Kidney (tissue), 14 donors: ENCODE measurements around the gene DPCD. TPM values are rescaled to one million over a fixed set of nuclear protein-coding genes. Genes with fewer than 3 reads are reported as not detected.

Experiments
- DNase-seq, 5 donors: peaks; one replicate each; pipeline ENCODE4 v3.0.0-alpha.2; 2013 to 2020
- FAIRE-seq: peaks from 2 replicates; lab custom pipeline; 2012; peaks lifted over from hg19 to GRCh38; lab: Jason Lieb, UNC
- H3K27ac ChIP-seq, 2 donors: one replicate each; pipeline ENCODE4 v1.7.0; 2013; ENCODE audit warnings: low read depth in 2 of 2, low read length in 2 of 2, inconsistent platforms in 1 of 2
- H3K27me3 ChIP-seq: one replicate; pipeline ENCODE4 v1.7.1; 2013; ENCODE audit warnings: low read length, inconsistent platforms; ENCODE audit not compliant: control insufficient read depth, insufficient read depth
- H3K36me3 ChIP-seq, 3 donors: one replicate each; pipeline versions ENCODE4 v1.7.0 to v1.7.1; 2013; ENCODE audit warnings: low read length in 3 of 3, control low read depth in 1 of 3, inconsistent platforms in 1 of 3; ENCODE audit not compliant: insufficient read depth in 3 of 3, control insufficient read depth in 2 of 3
- H3K4me1 ChIP-seq, 3 donors: one replicate each; pipeline versions ENCODE4 v1.7.0 to v1.7.1; 2013; ENCODE audit warnings: low read length in 3 of 3, inconsistent platforms in 1 of 3, low read depth in 1 of 3; ENCODE audit not compliant: control insufficient read depth in 2 of 3, insufficient read depth in 2 of 3
- H3K4me3 ChIP-seq, 3 donors: one replicate each; pipeline versions ENCODE4 v1.7.0 to v1.8.1; 2013; ENCODE audit warnings: low read length in 3 of 3, control low read depth in 1 of 3, inconsistent platforms in 1 of 3
- H3K9ac ChIP-seq, 3 donors: one replicate each; pipeline versions ENCODE4 v1.7.0 to v1.7.1; 2013; ENCODE audit warnings: low read length in 3 of 3, control low read depth in 1 of 3, inconsistent platforms in 1 of 3
- H3K9me3 ChIP-seq, 3 donors: one replicate each; pipeline versions ENCODE4 v1.7.0 to v1.7.1; 2013; ENCODE audit warnings: low read length in 3 of 3, control low read depth in 1 of 3, inconsistent platforms in 1 of 3; ENCODE audit not compliant: control insufficient read depth in 2 of 3, insufficient read depth in 1 of 3
- intact Hi-C: fragments of 100-400 bp; cut with DNase I; formaldehyde crosslinking; loops from one replicate; pipeline ENCODE4 v1.11.1; 2022
- polyA plus RNA-seq: library from polyadenylated mRNA; stranded (reverse); fragments of 350-450 nt; fragmentation: Illumina TruSeq; extraction: RNeasy Lipid Tissue Mini Kit (QIAGEN cat#74804); gene quantifications from one replicate; pipeline ENCODE4 v1.2.3, GENCODE V29; 2014; ENCODE audit warnings: low read depth, low replicate concordance; ENCODE audit not compliant: insufficient read depth
- total RNA-seq: library from RNA; stranded (reverse); fragmentation: NEBNext Ultra II Directional; extraction: Animal tissue kit (Norgen Biotek cat#: 25700); gene quantifications from one replicate; pipeline ENCODE4 v1.2.1, GENCODE V29; 2021
- TF ChIP-seq, protein P1 (sequence below): IDR thresholded peaks from 3 replicates; pipeline ENCODE4 v1.5.1; 2012; ENCODE audit warnings: mild to moderate bottlenecking, moderate library complexity, borderline replicate concordance; ENCODE audit not compliant: insufficient read depth; ENCODE audit errors: extremely low read depth
- donor health status: control.
- donor health status: control.
- donor health status: control.
- donor health status: control.
- donor health status: control.
- donor health status: DM: yes; HTN: yes; CAD: no.
- donor health status: Normal renal cell carcinoma (clear cell type).

Gene DPCD
- total and polyA plus RNA-seq, 2 donors from 2014 or later = 26.4 to 63.1 TPM

DNA sequence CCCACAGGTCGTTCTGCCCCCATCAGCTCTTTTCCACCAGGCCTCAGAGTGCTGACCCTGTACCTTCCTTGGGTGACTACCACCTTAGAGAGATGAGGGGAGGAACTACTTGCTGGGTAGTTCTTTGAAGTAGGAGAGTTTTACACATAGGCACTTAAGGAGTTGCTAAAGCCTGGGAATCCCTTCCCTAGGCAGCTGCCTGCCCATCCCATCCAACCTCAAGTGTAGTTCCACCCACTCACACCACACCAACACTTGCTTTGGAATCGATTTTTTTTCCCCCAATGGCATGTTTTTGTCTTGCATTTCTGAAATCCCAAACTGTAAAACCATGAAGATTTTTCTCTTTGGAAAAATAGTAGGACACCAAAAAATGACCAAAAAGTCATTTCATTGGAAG is 59.1 kb downstream of the DPCD start:
- H3K27ac ChIP-seq = no peak overlapping the region
- H3K27me3 ChIP-seq = no peaks in the 10 kb centered on the region
- H3K9me3 ChIP-seq = no peaks in the 10 kb centered on the region
- H3K4me1 ChIP-seq = no peaks in the 10 kb centered on the region
- no peak overlapping the region for H3K4me3 ChIP-seq
- intact Hi-C loops = no loop called here
- TF ChIP-seq, protein P1, sequence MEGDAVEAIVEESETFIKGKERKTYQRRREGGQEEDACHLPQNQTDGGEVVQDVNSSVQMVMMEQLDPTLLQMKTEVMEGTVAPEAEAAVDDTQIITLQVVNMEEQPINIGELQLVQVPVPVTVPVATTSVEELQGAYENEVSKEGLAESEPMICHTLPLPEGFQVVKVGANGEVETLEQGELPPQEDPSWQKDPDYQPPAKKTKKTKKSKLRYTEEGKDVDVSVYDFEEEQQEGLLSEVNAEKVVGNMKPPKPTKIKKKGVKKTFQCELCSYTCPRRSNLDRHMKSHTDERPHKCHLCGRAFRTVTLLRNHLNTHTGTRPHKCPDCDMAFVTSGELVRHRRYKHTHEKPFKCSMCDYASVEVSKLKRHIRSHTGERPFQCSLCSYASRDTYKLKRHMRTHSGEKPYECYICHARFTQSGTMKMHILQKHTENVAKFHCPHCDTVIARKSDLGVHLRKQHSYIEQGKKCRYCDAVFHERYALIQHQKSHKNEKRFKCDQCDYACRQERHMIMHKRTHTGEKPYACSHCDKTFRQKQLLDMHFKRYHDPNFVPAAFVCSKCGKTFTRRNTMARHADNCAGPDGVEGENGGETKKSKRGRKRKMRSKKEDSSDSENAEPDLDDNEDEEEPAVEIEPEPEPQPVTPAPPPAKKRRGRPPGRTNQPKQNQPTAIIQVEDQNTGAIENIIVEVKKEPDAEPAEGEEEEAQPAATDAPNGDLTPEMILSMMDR = no peak
- H3K36me3 ChIP-seq = peaks cover 0 to 14% (median 6%) of the 10 kb centered on the region in 3 donors
- FAIRE-seq (no peak), DNase-seq (no peak)
- no peak overlapping the region for H3K9ac ChIP-seq

- TF ChIP-seq, protein P1 = no peak
- no peak for FAIRE-seq
- no peak overlapping the region for H3K27ac ChIP-seq
- no peak for DNase-seq
- H3K27me3 ChIP-seq = no peaks in the 10 kb centered on the region
- H3K9me3 ChIP-seq = no peaks in the 10 kb centered on the region
- H3K4me3 ChIP-seq = no peak overlapping the region
- no peaks in the 10 kb centered on the region for H3K4me1 ChIP-seq
- H3K9ac ChIP-seq = no peak overlapping the region
- intact Hi-C loops = no loop called here
- H3K36me3 ChIP-seq = peaks cover 0 to 21% (median 5%) of the 10 kb centered on the region in 3 donors
These were observed 61.5 kb downstream of the DPCD start for GRCh38 chr10:101649525-101650085.

GRCh38 chr10:101650863-101651262 is 62.7 kb downstream of the DPCD start:
- no peaks in the 10 kb centered on the region for H3K27me3 ChIP-seq
- intact Hi-C loops = no loop called here
- H3K36me3 ChIP-seq = peaks cover 0 to 25% (median 9%) of the 10 kb centered on the region in 3 donors
- TF ChIP-seq, protein P1 = no peak
- DNase-seq (peak in 1 of 5 donors; percentile 19), FAIRE-seq (no peak)
- H3K4me3 ChIP-seq = no peak overlapping the region
- H3K4me1 ChIP-seq = no peaks in the 10 kb centered on the region
- H3K9me3 ChIP-seq = no peaks in the 10 kb centered on the region
- H3K9ac ChIP-seq = no peak overlapping the region
- no peak overlapping the region for H3K27ac ChIP-seq

DNA sequence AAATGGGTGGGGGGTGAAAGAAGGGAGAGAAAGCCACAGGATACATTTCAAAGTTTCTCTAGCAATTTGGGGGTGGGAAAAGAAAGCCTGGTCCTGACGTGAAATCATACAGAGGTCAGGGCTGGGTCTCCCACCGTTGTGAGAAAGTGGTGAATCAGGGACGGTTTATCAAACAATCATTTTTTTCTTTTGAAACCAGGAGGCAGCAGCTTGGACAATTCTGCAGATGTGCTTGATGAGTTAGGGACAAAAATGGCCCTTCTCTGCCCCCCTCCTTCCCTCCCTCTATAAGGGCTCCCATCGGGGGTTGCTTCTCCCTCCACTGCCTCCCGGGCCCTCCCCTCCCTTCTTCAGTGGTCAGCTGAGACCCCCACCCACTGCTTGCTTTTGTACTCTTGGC is 63.2 kb downstream of the DPCD start:
- Histone ChIP-seq H3K9ac (no peak overlapping the region), H3K27ac (no peak overlapping the region), H3K4me3 (no peak overlapping the region), H3K9me3 (no peaks in the 10 kb centered on the region), H3K27me3 (no peaks in the 10 kb centered on the region), H3K4me1 (no peaks in the 10 kb centered on the region), H3K36me3 (peaks cover 0 to 25% (median 9%) of the 10 kb centered on the region in 3 donors)
- intact Hi-C loops = no loop called here
- TF ChIP-seq, protein P1 = no peak
- no peak for FAIRE-seq
- DNase-seq = no peak
